Stomach (tissue), 4 donors: Measurements from ENCODE around the gene S100A4.

ENCODE experiments used
- CTCF ChIP-seq, 7 experiments: fragments of 450-650 bp in 4 of 7; fragments of 200-600 bp in 3 of 7; sonication (generic) in 3 of 7; IDR thresholded peaks; one replicate each; pipeline ENCODE4 v1.5.1; 2016 to 2019; ENCODE audit warnings: antibody characterized with exemption in 7 of 7, control low read depth in 2 of 7, mild to moderate bottlenecking in 1 of 7
- POLR2A ChIP-seq, 4 donors: fragments of 450-650 bp; IDR thresholded peaks; one replicate each; pipeline ENCODE4 v1.6.1; 2016; ENCODE audit warnings: antibody characterized with exemption in 4 of 4, control low read depth in 2 of 4, mild to moderate bottlenecking in 1 of 4, moderate library complexity in 1 of 4

DNA sequence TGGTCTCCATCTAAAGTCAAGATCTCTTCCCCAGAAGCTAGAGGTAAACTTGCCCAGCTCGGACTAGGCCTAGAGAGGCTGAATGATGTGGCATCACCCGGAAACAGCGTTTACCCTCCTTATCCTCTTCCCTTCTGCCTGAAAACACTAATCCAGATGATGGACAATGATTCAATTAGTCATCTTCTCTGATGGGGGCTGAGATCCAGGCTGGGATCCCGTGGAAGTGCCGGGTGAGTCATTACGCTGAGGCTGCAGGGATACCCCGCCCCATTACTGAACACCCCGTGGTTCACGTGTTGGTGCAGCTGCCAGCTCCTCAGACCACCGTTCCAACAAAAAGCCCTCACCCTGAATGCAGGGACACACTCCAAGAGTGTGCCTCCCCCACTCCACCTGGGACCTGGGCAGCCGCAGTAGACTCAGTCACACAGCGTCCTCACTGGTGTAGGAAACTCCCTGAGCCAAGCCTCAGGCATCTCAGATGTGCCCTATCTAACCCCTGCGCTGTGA lies 11.9 kb downstream of the S100A4 start:
- no peak for TF ChIP-seq CTCF (IDR thresholded peaks at IDR 0.05)
- no peak for TF ChIP-seq POLR2A (IDR thresholded peaks at IDR 0.05)
